ENCODE data around the gene RBBP8NL.
A peak's percentile ranks its signal among the peaks of the same experiment; 100 is the strongest.

The RBBP8NL gene

GRCh38 chr20:62368976-62369814, 58.1 kb downstream of the RBBP8NL start:
- no peaks in the 10 kb centered on the region for H3K27me3 ChIP-seq (ENCODE audit: insufficient read depth, low read length)
- peaks cover 50% of the 10 kb centered on the region for H3K4me1 ChIP-seq (ENCODE audit: insufficient read depth, low read length)
- peaks cover 5% of the 10 kb centered on the region for H3K9me3 ChIP-seq (ENCODE audit: low read length)
- H3K36me3 ChIP-seq (ENCODE audit: insufficient read depth, low read length) = no peaks in the 10 kb centered on the region
- H3K4me3 ChIP-seq (ENCODE audit: low read length) = peak overlapping the region; percentile 60
- H2AFZ ChIP-seq (ENCODE audit: low read depth, low read length) = peak overlapping the region; percentile 90

DNA sequence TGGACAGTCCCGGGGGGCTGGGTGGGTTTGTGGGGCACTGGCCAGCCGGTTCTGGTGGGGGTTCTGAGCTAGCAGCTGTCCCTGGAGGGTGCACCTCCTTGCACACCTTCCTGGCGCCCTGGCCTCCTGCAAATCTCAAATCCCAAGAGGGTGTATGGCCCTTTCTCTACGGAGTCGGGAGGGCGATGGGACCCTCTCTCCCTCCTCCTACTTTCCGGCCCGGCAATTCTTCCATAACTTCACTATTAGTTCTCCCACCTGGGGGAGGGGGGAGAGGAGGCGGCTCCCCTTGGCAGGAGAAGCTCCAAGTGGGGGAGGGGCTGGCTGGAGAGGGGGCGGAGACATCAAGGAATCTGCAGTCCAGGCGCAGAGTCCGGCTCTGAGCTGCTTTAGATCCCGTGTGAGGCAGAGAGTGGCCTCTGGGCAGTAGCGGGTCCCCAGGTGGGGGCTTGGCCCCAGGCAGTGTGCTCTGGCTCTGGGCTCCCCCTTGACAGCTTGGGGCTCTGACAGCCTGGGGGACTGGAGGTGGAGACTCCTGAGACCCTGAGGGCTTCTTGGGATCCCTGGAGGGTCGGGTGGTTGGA, 58.9 kb downstream of the RBBP8NL start:
- H3K36me3 ChIP-seq (ENCODE audit: insufficient read depth, low read length) = no peaks in the 10 kb centered on the region
- no peaks in the 10 kb centered on the region for H3K27me3 ChIP-seq (ENCODE audit: insufficient read depth, low read length)
- peaks cover 58% of the 10 kb centered on the region for H3K4me1 ChIP-seq (ENCODE audit: insufficient read depth, low read length)
- peak overlapping the region; percentile 90 for H2AFZ ChIP-seq (ENCODE audit: low read depth, low read length)
- no peaks in the 10 kb centered on the region for H3K9me3 ChIP-seq (ENCODE audit: low read length)
- H3K4me3 ChIP-seq (ENCODE audit: low read length) = peak overlapping the region; percentile 60

DNA sequence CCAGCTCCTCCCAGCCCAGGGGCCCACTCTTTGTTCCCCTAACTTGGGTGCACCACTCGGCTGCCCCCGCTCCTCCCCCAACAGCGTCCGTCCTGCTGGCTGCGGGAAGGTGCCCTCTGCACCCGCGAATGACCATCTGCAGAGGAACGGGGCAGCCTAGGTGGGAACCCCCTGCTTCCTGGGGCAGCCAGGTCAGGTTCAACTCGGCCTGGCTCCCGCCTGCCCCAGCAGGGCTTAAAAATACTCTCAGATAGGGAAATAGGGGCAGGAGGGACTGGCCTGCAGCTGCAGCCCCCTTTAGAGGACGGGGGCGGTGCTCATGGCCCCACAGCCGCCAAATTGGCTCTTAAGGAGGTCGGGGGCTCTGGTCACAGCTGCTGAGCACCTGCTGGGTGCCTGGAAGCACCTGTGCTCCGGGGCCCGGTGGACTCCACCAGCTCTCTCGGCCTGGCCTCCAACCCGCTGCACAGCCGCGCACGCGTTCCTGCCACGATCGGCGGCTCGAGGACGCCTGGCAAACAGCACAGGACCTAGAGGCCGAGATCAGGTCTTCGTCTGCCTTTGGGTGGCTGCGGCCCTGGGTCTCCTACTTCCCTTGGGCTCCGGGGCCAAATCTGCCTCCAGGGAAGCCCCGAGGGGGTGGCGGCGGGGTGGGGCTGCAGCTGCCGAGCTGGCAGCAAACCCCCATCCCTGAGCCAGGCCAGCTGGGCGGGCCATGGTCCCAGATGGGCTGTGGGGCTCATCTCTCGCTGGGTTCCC, 59.5 kb downstream of the RBBP8NL start:
- Histone ChIP-seq H3K27me3 (ENCODE audit: insufficient read depth, low read length) (no peaks in the 10 kb centered on the region), H3K36me3 (ENCODE audit: insufficient read depth, low read length) (no peaks in the 10 kb centered on the region), H3K9me3 (ENCODE audit: low read length) (no peaks in the 10 kb centered on the region), H2AFZ (ENCODE audit: low read depth, low read length) (peak overlapping the region; percentile 90), H3K4me3 (ENCODE audit: low read length) (peak overlapping the region; percentile 60), H3K4me1 (ENCODE audit: insufficient read depth, low read length) (peaks cover 63% of the 10 kb centered on the region)

DNA sequence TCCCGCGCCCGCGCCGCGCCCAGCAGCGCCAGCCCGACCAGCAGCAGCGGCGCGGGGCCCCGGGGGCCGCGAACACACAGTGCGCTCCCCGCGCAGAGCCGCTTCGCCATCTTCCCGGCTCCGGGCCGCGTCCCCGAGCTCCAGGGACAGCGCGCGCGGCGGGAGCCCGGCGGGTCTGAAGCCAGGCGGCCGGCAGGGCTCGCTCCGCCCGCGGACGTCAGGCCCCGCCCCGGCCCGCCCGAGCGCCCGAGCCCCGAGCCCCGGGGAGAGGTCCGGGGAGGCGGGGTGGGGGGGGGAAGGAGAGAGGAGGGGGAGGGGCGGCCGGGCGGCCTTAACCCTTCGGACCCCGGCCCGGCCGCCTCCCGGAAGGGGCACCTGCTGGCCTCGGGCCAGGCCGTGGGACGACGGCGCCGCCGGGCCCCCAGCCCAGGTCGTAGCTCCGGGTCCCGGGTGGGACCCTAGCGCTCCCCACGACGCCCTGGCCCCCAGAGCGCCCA, 60.2 kb downstream of the RBBP8NL start, which contains the start of gene LAMA5:
Gene LAMA5 (minus strand): TSS at position 177 of the 497 bp plus-strand sequence. CDS start 67 bp downstream, at position 110.
- Histone ChIP-seq H3K36me3 (ENCODE audit: insufficient read depth, low read length) (no peaks in the 10 kb centered on the region), H3K4me3 (ENCODE audit: low read length) (peak within 1 kb of the TSS; percentile 72), H3K27me3 (ENCODE audit: insufficient read depth, low read length) (no peaks in the 10 kb centered on the region), H3K9me3 (ENCODE audit: low read length) (no peaks in the 10 kb centered on the region), H2AFZ (ENCODE audit: low read depth, low read length) (peak within 1 kb of the TSS; percentile 90), H3K4me1 (ENCODE audit: insufficient read depth, low read length) (peaks cover 63% of the 10 kb centered on the region)

GRCh38 chr20:62366370-62367135, 60.8 kb downstream of the RBBP8NL start:
- Histone ChIP-seq H2AFZ (ENCODE audit: low read depth, low read length) (peak overlapping the region; percentile 46), H3K27me3 (ENCODE audit: insufficient read depth, low read length) (no peaks in the 10 kb centered on the region), H3K36me3 (ENCODE audit: insufficient read depth, low read length) (no peaks in the 10 kb centered on the region), H3K9me3 (ENCODE audit: low read length) (no peaks in the 10 kb centered on the region), H3K4me1 (ENCODE audit: insufficient read depth, low read length) (peaks cover 63% of the 10 kb centered on the region), H3K4me3 (ENCODE audit: low read length) (peak overlapping the region; percentile 72)

GRCh38 chr20:62365814-62366369, 61.4 kb downstream of the RBBP8NL start:
- H3K9me3 ChIP-seq (ENCODE audit: low read length) = no peaks in the 10 kb centered on the region
- no peaks in the 10 kb centered on the region for H3K36me3 ChIP-seq (ENCODE audit: insufficient read depth, low read length)
- H3K4me3 ChIP-seq (ENCODE audit: low read length) = peak overlapping the region; percentile 72
- H3K27me3 ChIP-seq (ENCODE audit: insufficient read depth, low read length) = no peaks in the 10 kb centered on the region
- H3K4me1 ChIP-seq (ENCODE audit: insufficient read depth, low read length) = peaks cover 65% of the 10 kb centered on the region
- H2AFZ ChIP-seq (ENCODE audit: low read depth, low read length) = no peak overlapping the region

- no peaks in the 10 kb centered on the region for H3K27me3 ChIP-seq (ENCODE audit: insufficient read depth, low read length)
- H3K9me3 ChIP-seq (ENCODE audit: low read length) = no peaks in the 10 kb centered on the region
- no peak overlapping the region for H3K4me3 ChIP-seq (ENCODE audit: low read length)
- H3K4me1 ChIP-seq (ENCODE audit: insufficient read depth, low read length) = peaks cover 57% of the 10 kb centered on the region
- H3K36me3 ChIP-seq (ENCODE audit: insufficient read depth, low read length) = no peaks in the 10 kb centered on the region
- H2AFZ ChIP-seq (ENCODE audit: low read depth, low read length) = no peak overlapping the region
Measured at GRCh38 chr20:62364911-62365736, 62.2 kb downstream of the RBBP8NL start.

- H3K4me1 ChIP-seq (ENCODE audit: insufficient read depth, low read length) = peaks cover 48% of the 10 kb centered on the region
- no peak overlapping the region for H2AFZ ChIP-seq (ENCODE audit: low read depth, low read length)
- no peak overlapping the region for H3K4me3 ChIP-seq (ENCODE audit: low read length)
Measured at GRCh38 chr20:62363920-62364851, 63.2 kb downstream of the RBBP8NL start.

GRCh38 chr20:62362991-62363919, 64.1 kb downstream of the RBBP8NL start:
- Histone ChIP-seq H2AFZ (ENCODE audit: low read depth, low read length) (no peak overlapping the region), H3K27me3 (ENCODE audit: insufficient read depth, low read length) (no peaks in the 10 kb centered on the region), H3K4me1 (ENCODE audit: insufficient read depth, low read length) (peaks cover 40% of the 10 kb centered on the region), H3K9me3 (ENCODE audit: low read length) (no peaks in the 10 kb centered on the region), H3K4me3 (ENCODE audit: low read length) (no peak overlapping the region), H3K36me3 (ENCODE audit: insufficient read depth, low read length) (no peaks in the 10 kb centered on the region)

More at GRCh38 chr20:62363920-62364851, 63.2 kb downstream of the RBBP8NL start:
- H3K27me3 ChIP-seq (ENCODE audit: insufficient read depth, low read length) = no peaks in the 10 kb centered on the region
- no peaks in the 10 kb centered on the region for H3K9me3 ChIP-seq (ENCODE audit: low read length)
- no peaks in the 10 kb centered on the region for H3K36me3 ChIP-seq (ENCODE audit: insufficient read depth, low read length)

DNA sequence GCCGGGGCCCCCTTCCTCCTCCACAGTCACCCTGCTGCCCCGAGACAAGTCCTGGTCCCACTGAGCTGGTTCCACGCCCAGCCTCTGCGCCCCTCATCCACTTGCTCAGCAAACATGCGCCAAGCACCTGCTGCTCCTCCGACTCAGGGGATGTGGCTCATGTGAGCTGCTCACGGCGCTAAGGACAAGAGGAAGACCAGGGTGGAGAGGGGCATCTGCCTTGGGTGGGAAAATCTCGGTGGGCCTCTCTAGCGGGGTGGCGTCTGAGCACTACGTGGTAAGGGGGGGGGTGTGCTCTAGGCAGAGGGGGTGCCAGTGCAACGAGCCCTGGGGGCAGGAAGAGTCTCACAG, 64.8 kb downstream of the RBBP8NL start:
- Histone ChIP-seq H2AFZ (ENCODE audit: low read depth, low read length) (no peak overlapping the region), H3K4me3 (ENCODE audit: low read length) (no peak overlapping the region), H3K36me3 (ENCODE audit: insufficient read depth, low read length) (no peaks in the 10 kb centered on the region), H3K9me3 (ENCODE audit: low read length) (no peaks in the 10 kb centered on the region), H3K27me3 (ENCODE audit: insufficient read depth, low read length) (no peaks in the 10 kb centered on the region), H3K4me1 (ENCODE audit: insufficient read depth, low read length) (peaks cover 36% of the 10 kb centered on the region)
